Liver (tissue), 9 donors: ENCODE data around the gene PLXDC1. TPM values are rescaled to one million over a fixed set of nuclear protein-coding genes. Genes with fewer than 3 reads are reported as not detected.

Experiments
- DNase-seq: peaks from one replicate; pipeline ENCODE4 v3.0.0-alpha.2; 2017; ENCODE audit warnings: low spot score
- H3K27ac ChIP-seq, 2 donors: one replicate each; pipeline ENCODE4 v1.7.0; 2013; ENCODE audit warnings: inconsistent platforms in 2 of 2, low read length in 2 of 2, control low read depth in 1 of 2, low read depth in 1 of 2, mild to moderate bottlenecking in 1 of 2
- H3K27me3 ChIP-seq, 4 donors: one replicate each; pipeline versions ENCODE4 v1.6.1 to v1.7.0; 2013; ENCODE audit warnings: low read length in 3 of 4, inconsistent platforms in 1 of 4, mild to moderate bottlenecking in 1 of 4, moderate library complexity in 1 of 4; ENCODE audit not compliant: control insufficient read depth in 4 of 4, insufficient read depth in 4 of 4
- H3K36me3 ChIP-seq, 4 donors: one replicate each; pipeline versions ENCODE4 v1.6.1 to v1.7.0; 2013; ENCODE audit warnings: low read length in 3 of 4, mild to moderate bottlenecking in 3 of 4, low read depth in 1 of 4, moderate library complexity in 1 of 4; ENCODE audit not compliant: control insufficient read depth in 4 of 4, insufficient read depth in 3 of 4
- H3K4me1 ChIP-seq, 4 donors: one replicate each; pipeline versions ENCODE4 v1.6.1 to v1.7.0; 2013; ENCODE audit warnings: low read length in 3 of 4, mild to moderate bottlenecking in 3 of 4, moderate library complexity in 1 of 4; ENCODE audit not compliant: control insufficient read depth in 4 of 4, insufficient read depth in 4 of 4
- H3K4me3 ChIP-seq, 3 donors: one replicate each; pipeline versions ENCODE4 v1.6.1 to v1.7.0; 2013; ENCODE audit warnings: low read length in 3 of 3, control low read depth in 1 of 3, low read depth in 1 of 3, mild to moderate bottlenecking in 1 of 3
- H3K9ac ChIP-seq, 2 donors: one replicate each; pipeline ENCODE4 v1.7.0; 2013; ENCODE audit warnings: low read length in 2 of 2, mild to moderate bottlenecking in 2 of 2, moderate library complexity in 2 of 2, control low read depth in 1 of 2, low read depth in 1 of 2
- H3K9me3 ChIP-seq, 4 donors: one replicate each; pipeline versions ENCODE4 v1.6.1 to v1.7.0; 2013; ENCODE audit warnings: low read length in 3 of 4; ENCODE audit not compliant: control insufficient read depth in 4 of 4
- EGR1 ChIP-seq, 2 donors: IDR thresholded peaks; 2 replicates each; pipeline ENCODE4 v1.6.1; 2016 to 2018; ENCODE audit warnings: antibody characterized with exemption in 2 of 2, low read depth in 2 of 2
- FOXA1 ChIP-seq: IDR thresholded peaks from 2 replicates; pipeline ENCODE4 v1.6.1; 2016; ENCODE audit warnings: antibody characterized with exemption
- GABPA ChIP-seq, 2 donors: IDR thresholded peaks in 1 of 2; conservative IDR thresholded peaks in 1 of 2; 2 replicates each; pipeline ENCODE4 v1.6.1; 2016; ENCODE audit warnings: antibody characterized with exemption in 2 of 2, mild to moderate bottlenecking in 1 of 2, moderate library complexity in 1 of 2
- HNF4A ChIP-seq, 2 donors: conservative IDR thresholded peaks; 2 replicates each; pipeline ENCODE4 v1.6.1; 2016; ENCODE audit warnings: antibody characterized with exemption in 2 of 2, mild to moderate bottlenecking in 2 of 2
- HNF4G ChIP-seq: IDR thresholded peaks from 2 replicates; pipeline ENCODE4 v1.6.1; 2016; ENCODE audit warnings: antibody characterized with exemption
- JUND ChIP-seq, 2 donors: IDR thresholded peaks; 2 replicates each; pipeline ENCODE4 v1.6.1; 2016; ENCODE audit warnings: antibody characterized with exemption in 2 of 2
- NR2F2 ChIP-seq: IDR thresholded peaks from 2 replicates; pipeline ENCODE4 v1.6.1; 2016; ENCODE audit warnings: antibody characterized with exemption
- RAD21 ChIP-seq, 2 donors: IDR thresholded peaks; 2 replicates each; pipeline ENCODE4 v1.6.1; 2016; ENCODE audit warnings: antibody characterized with exemption in 2 of 2, mild to moderate bottlenecking in 2 of 2
- RXRA ChIP-seq, 2 donors: IDR thresholded peaks; 2 replicates each; pipeline ENCODE4 v1.6.1; 2017 to 2018; ENCODE audit warnings: antibody characterized with exemption in 2 of 2, mild to moderate bottlenecking in 1 of 2
- SP1 ChIP-seq: IDR thresholded peaks from 2 replicates; pipeline ENCODE4 v1.6.1; 2018; ENCODE audit warnings: antibody characterized with exemption, mild to moderate bottlenecking
- TAF1 ChIP-seq: conservative IDR thresholded peaks from 2 replicates; pipeline ENCODE4 v1.6.1; 2016; ENCODE audit warnings: antibody characterized with exemption, mild to moderate bottlenecking
- YY1 ChIP-seq: IDR thresholded peaks from 2 replicates; pipeline ENCODE4 v1.6.1; 2016; ENCODE audit warnings: antibody characterized with exemption, mild to moderate bottlenecking
- WGBS: extraction: QIAGEN DNeasy Blood & Tissue Kit; methylation state at CpG from one replicate; pipeline ENCODE4 v1.1.7; 2013; 5-methylcytosine and 5-hydroxymethylcytosine counted together
- polyA plus RNA-seq, 2 donors: library from polyadenylated mRNA; stranded (reverse) in 1 of 2; unstranded in 1 of 2; fragments of 200-250 nt in 1 of 2; fragments of >200 nt in 1 of 2; fragmentation: Nextera tagmentation in 1 of 2; extraction: Ambion mirVana in 1 of 2; gene quantifications; one replicate each; pipeline versions ENCODE4 v1.2.1 to v1.2.3, GENCODE V29; 2013 to 2015
- total RNA-seq, 2 donors: library from RNA; depleted of rRNA; stranded (reverse); fragments of >200 nt; gene quantifications; one replicate each; pipeline ENCODE4 v1.2.3, GENCODE V29; 2014
- TF ChIP-seq, protein P1 (sequence below): IDR thresholded peaks from 2 replicates; pipeline ENCODE4 v1.6.1; 2016; ENCODE audit warnings: antibody characterized with exemption
- TF ChIP-seq, protein P2 (sequence below): IDR thresholded peaks from 2 replicates; pipeline ENCODE4 v1.6.1; 2016; ENCODE audit warnings: antibody characterized with exemption, mild to moderate bottlenecking
- TF ChIP-seq, protein P3 (sequence below): fragments of 150-350 bp; IDR thresholded peaks from 2 replicates; pipeline ENCODE4 v1.5.1; 2017; ENCODE audit warnings: improper control_type of control experiment, low read depth, low read length; ENCODE audit not compliant: missing input control
- TF ChIP-seq, protein P4 (sequence below): IDR thresholded peaks from 2 replicates; pipeline ENCODE4 v1.6.1; 2016; ENCODE audit warnings: antibody characterized with exemption
- TF ChIP-seq, protein P5 (sequence below): IDR thresholded peaks from 2 replicates; pipeline ENCODE4 v1.6.1; 2016; ENCODE audit warnings: antibody characterized with exemption
- donor health status: healthy.
- donor health status: healthy.
- donor health status: healthy.
- donor health status: healthy.
- donor health status: healthy.

Gene PLXDC1
- total and polyA plus RNA-seq, 4 donors = 0.14 to 0.84 (median 0.30) TPM

DNA sequence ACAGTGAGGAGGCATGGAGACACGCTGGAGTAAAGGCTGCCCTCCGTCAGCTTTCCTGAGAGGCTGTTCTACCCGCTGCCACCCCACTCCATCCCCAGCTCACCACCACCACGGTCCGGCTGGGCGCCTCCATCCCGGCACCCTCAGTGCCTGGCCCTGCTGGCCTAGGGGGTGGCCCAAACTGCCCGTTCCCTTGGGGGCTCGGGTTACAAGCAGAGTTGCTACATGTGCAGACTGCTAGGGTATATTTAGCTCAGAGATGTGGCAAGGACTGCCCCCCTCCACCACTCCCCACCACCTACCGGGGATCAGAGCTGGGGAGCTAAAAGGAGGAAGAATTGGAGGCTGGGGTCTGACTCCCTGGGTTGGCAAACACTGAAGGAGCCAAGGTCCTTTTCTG, 41.9 kb upstream of the PLXDC1 start:
- no peak for DNase-seq
- Histone ChIP-seq H3K9me3 (no peaks in the 10 kb centered on the region), H3K27ac (no peak overlapping the region), H3K4me1 (peaks cover 0 to 8% (median 4%) of the 10 kb centered on the region in 4 donors), H3K36me3 (no peaks in the 10 kb centered on the region), H3K9ac (no peak overlapping the region), H3K4me3 (no peak overlapping the region), H3K27me3 (no peaks in the 10 kb centered on the region)
- no peak for TF ChIP-seq EGR1 (IDR thresholded peaks at IDR 0.05; ENCODE audit: low read depth in 2 of 2)
- no peak for TF ChIP-seq YY1
- TF ChIP-seq FOXA1 = no peak
- TF ChIP-seq SP1 = no peak
- TF ChIP-seq HNF4G = no peak
- TF ChIP-seq, protein P1, sequence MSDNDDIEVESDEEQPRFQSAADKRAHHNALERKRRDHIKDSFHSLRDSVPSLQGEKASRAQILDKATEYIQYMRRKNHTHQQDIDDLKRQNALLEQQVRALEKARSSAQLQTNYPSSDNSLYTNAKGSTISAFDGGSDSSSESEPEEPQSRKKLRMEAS = no peak
- TF ChIP-seq, protein P2, sequence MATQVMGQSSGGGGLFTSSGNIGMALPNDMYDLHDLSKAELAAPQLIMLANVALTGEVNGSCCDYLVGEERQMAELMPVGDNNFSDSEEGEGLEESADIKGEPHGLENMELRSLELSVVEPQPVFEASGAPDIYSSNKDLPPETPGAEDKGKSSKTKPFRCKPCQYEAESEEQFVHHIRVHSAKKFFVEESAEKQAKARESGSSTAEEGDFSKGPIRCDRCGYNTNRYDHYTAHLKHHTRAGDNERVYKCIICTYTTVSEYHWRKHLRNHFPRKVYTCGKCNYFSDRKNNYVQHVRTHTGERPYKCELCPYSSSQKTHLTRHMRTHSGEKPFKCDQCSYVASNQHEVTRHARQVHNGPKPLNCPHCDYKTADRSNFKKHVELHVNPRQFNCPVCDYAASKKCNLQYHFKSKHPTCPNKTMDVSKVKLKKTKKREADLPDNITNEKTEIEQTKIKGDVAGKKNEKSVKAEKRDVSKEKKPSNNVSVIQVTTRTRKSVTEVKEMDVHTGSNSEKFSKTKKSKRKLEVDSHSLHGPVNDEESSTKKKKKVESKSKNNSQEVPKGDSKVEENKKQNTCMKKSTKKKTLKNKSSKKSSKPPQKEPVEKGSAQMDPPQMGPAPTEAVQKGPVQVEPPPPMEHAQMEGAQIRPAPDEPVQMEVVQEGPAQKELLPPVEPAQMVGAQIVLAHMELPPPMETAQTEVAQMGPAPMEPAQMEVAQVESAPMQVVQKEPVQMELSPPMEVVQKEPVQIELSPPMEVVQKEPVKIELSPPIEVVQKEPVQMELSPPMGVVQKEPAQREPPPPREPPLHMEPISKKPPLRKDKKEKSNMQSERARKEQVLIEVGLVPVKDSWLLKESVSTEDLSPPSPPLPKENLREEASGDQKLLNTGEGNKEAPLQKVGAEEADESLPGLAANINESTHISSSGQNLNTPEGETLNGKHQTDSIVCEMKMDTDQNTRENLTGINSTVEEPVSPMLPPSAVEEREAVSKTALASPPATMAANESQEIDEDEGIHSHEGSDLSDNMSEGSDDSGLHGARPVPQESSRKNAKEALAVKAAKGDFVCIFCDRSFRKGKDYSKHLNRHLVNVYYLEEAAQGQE = no peak
- TF ChIP-seq, protein P3, sequence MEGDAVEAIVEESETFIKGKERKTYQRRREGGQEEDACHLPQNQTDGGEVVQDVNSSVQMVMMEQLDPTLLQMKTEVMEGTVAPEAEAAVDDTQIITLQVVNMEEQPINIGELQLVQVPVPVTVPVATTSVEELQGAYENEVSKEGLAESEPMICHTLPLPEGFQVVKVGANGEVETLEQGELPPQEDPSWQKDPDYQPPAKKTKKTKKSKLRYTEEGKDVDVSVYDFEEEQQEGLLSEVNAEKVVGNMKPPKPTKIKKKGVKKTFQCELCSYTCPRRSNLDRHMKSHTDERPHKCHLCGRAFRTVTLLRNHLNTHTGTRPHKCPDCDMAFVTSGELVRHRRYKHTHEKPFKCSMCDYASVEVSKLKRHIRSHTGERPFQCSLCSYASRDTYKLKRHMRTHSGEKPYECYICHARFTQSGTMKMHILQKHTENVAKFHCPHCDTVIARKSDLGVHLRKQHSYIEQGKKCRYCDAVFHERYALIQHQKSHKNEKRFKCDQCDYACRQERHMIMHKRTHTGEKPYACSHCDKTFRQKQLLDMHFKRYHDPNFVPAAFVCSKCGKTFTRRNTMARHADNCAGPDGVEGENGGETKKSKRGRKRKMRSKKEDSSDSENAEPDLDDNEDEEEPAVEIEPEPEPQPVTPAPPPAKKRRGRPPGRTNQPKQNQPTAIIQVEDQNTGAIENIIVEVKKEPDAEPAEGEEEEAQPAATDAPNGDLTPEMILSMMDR = no peak
- TF ChIP-seq RXRA (IDR thresholded peaks at IDR 0.05) = no peak
- no peak for TF ChIP-seq TAF1
- 87% methylated on average over 10 of the region's 10 CpGs for WGBS

DNA sequence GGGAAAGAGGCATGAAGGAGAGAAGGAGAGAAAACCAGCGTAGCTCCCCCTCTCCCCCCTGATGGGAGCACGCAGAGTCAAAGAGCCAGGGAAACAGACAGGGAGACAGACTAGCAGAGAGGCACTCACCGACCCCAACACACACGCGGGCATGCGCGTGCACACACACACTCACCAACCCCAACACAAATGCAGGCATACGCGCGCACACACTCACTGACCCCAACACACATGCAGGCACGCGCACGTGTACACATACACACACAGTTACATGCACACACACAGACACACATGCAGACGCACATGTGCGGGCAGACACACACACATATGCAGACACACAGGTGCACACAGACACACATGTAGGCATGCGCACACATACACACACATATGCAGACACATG, 41.5 kb upstream of the PLXDC1 start:
- Histone ChIP-seq H3K9ac (no peak overlapping the region), H3K4me1 (peaks cover 0 to 8% (median 3%) of the 10 kb centered on the region in 4 donors), H3K9me3 (no peaks in the 10 kb centered on the region), H3K36me3 (no peaks in the 10 kb centered on the region), H3K4me3 (no peak overlapping the region), H3K27me3 (no peaks in the 10 kb centered on the region), H3K27ac (no peak overlapping the region)
- WGBS = 94% methylated on average over 16 of the region's 16 CpGs
- no peak for DNase-seq
- TF ChIP-seq, protein P4, sequence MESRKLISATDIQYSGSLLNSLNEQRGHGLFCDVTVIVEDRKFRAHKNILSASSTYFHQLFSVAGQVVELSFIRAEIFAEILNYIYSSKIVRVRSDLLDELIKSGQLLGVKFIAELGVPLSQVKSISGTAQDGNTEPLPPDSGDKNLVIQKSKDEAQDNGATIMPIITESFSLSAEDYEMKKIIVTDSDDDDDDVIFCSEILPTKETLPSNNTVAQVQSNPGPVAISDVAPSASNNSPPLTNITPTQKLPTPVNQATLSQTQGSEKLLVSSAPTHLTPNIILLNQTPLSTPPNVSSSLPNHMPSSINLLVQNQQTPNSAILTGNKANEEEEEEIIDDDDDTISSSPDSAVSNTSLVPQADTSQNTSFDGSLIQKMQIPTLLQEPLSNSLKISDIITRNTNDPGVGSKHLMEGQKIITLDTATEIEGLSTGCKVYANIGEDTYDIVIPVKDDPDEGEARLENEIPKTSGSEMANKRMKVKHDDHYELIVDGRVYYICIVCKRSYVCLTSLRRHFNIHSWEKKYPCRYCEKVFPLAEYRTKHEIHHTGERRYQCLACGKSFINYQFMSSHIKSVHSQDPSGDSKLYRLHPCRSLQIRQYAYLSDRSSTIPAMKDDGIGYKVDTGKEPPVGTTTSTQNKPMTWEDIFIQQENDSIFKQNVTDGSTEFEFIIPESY = no peak
- TF ChIP-seq JUND (IDR thresholded peaks at IDR 0.05) (no peak), HNF4G (no peak), HNF4A (conservative IDR thresholded peaks at IDR 0.05) (no peak), EGR1 (IDR thresholded peaks at IDR 0.05; ENCODE audit: low read depth in 2 of 2) (no peak), FOXA1 (no peak), RXRA (IDR thresholded peaks at IDR 0.05) (no peak), RAD21 (IDR thresholded peaks at IDR 0.05) (no peak), SP1 (no peak), GABPA (IDR thresholded peaks at IDR 0.05 in 1 of 2, conservative IDR thresholded peaks at IDR 0.05 in 1 of 2) (no peak), YY1 (no peak), TAF1 (no peak), NR2F2 (no peak)
- TF ChIP-seq, protein P2 = no peak
- TF ChIP-seq, protein P5, sequence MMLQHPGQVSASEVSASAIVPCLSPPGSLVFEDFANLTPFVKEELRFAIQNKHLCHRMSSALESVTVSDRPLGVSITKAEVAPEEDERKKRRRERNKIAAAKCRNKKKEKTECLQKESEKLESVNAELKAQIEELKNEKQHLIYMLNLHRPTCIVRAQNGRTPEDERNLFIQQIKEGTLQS = no peak
- TF ChIP-seq, protein P3 = no peak
- TF ChIP-seq, protein P1 = no peak
